A549 (cell line): ENCODE results near the gene NSMCE1. TPM values are rescaled to one million over a fixed set of nuclear protein-coding genes. Genes with fewer than 3 reads are reported as not detected.

Experiments
- ATAC-seq, 2 experiments: fragments of 200-7000 bp in 1 of 2; fragments of >200 bp in 1 of 2; cut with Nextera tagmentation in 1 of 2; cut with Tn5 transposase in 1 of 2; 3 replicates each; pipeline versions ENCODE4 v1.8.0 to v1.9.1; 2018 to 2020; ENCODE audit warnings: mild to moderate bottlenecking in 1 of 2, moderate library complexity in 1 of 2
- CTCF ChIA-PET: fragments of 300-600 bp; sonication (Branson Sonifier 250); formaldehyde crosslinking; extraction: SDS; loops from one replicate; lab custom pipeline; 2021; ENCODE audit warnings: antibody characterized with exemption, inconsistent platforms; lab: Yijun Ruan, JAX
- POLR2A ChIA-PET: fragments of 350-600 bp; formaldehyde crosslinking; extraction: SDS; loops from one replicate; lab custom pipeline; 2021; ENCODE audit warnings: antibody characterized with exemption, inconsistent platforms; lab: Yijun Ruan, JAX
- DNase-seq, 2 experiments: peaks; one replicate each; pipeline versions ENCODE4 v3.0.0 to v3.0.0-alpha.2; 2011 to 2016; ENCODE audit warnings: low read depth in 1 of 2, low spot score in 1 of 2
- FAIRE-seq: peaks from 2 replicates; lab custom pipeline; 2011; peaks lifted over from hg19 to GRCh38; lab: Jason Lieb, UNC
- H3K27ac ChIP-seq, 2 experiments: fragments of >200 bp; sonication (Bioruptor Twin); formaldehyde crosslinking; 3 replicates each; pipeline ENCODE4 v1.5.1; 2016 to 2017
- H3K4me1 ChIP-seq: fragments of >200 bp; sonication (Bioruptor Twin); formaldehyde crosslinking; 3 replicates; pipeline ENCODE4 v1.6.1; 2016
- H3K4me2 ChIP-seq: fragments of >200 bp; sonication (Bioruptor Twin); formaldehyde crosslinking; 3 replicates; pipeline ENCODE4 v1.6.1; 2016
- H3K4me3 ChIP-seq: fragments of >200 bp; sonication (Bioruptor Twin); formaldehyde crosslinking; 3 replicates; pipeline ENCODE4 v1.5.1; 2016
- H3K9me3 ChIP-seq: fragments of >200 bp; sonication (Bioruptor Twin); formaldehyde crosslinking; 3 replicates; pipeline ENCODE4 v1.6.1; 2016
- BHLHE40 ChIP-seq: IDR thresholded peaks from 2 replicates; pipeline ENCODE4 v1.6.1; 2012; ENCODE audit warnings: low read depth, low read length, inconsistent platforms
- CBX2 ChIP-seq: fragments of 200-600 bp; sonication (generic); IDR thresholded peaks from 2 replicates; pipeline ENCODE4 v1.6.1; 2016; ENCODE audit warnings: low read depth, mild to moderate bottlenecking, borderline replicate concordance
- CBX8 ChIP-seq: fragments of 200-600 bp; sonication (generic); IDR thresholded peaks from 2 replicates; pipeline ENCODE4 v1.6.1; 2016
- CHD2 ChIP-seq: fragments of 150-350 bp; IDR thresholded peaks from 2 replicates; pipeline ENCODE4 v1.6.1; 2014; ENCODE audit warnings: low read length; ENCODE audit not compliant: partially characterized antibody
- EHMT2 ChIP-seq: fragments of 200-600 bp; sonication (generic); IDR thresholded peaks from 2 replicates; pipeline ENCODE4 v1.6.1; 2016; ENCODE audit warnings: antibody characterized with exemption, low read depth, mild to moderate bottlenecking, moderate library complexity
- EP300 ChIP-seq, 2 experiments: fragments of >200 bp; sonication (Bioruptor Twin); formaldehyde crosslinking; IDR thresholded peaks; 2 replicates in 1 of 2; 3 replicates in 1 of 2; pipeline ENCODE4 v1.6.1; 2016 to 2017
- ESRRA ChIP-seq: fragments of 150-350 bp; IDR thresholded peaks from 2 replicates; pipeline ENCODE4 v1.6.1; 2014; ENCODE audit warnings: mild to moderate bottlenecking, low read length, borderline replicate concordance
- FOSL2 ChIP-seq, 2 experiments: fragments of 450-650 bp in 1 of 2; fragments of >200 bp in 1 of 2; sonication (Bioruptor Twin) in 1 of 2; formaldehyde crosslinking; IDR thresholded peaks; 2 replicates each; pipeline versions ENCODE4 v1.5.0 to v1.6.1; 2016 to 2020; ENCODE audit warnings: mild to moderate bottlenecking in 1 of 2, moderate library complexity in 1 of 2
- HEYL ChIP-seq: fragments of 250-450 bp; sonication (Bioruptor Pico); IDR thresholded peaks from 2 replicates; pipeline ENCODE4 v1.8.0; 2021; ENCODE audit warnings: mild to moderate bottlenecking, moderate library complexity
- HOXA7 ChIP-seq: fragments of 250-450 bp; sonication (Bioruptor Pico); IDR thresholded peaks from 2 replicates; pipeline ENCODE4 v1.5.0; 2020; ENCODE audit warnings: mild to moderate bottlenecking, moderate library complexity
- HOXB13 ChIP-seq: fragments of 250-450 bp; sonication (Bioruptor Pico); IDR thresholded peaks from 2 replicates; pipeline ENCODE4 v1.5.0; 2020; ENCODE audit warnings: low read depth, mild to moderate bottlenecking, moderate library complexity
- JUN ChIP-seq, 2 experiments: fragments of >200 bp; sonication (Bioruptor Twin); formaldehyde crosslinking; IDR thresholded peaks; 2 replicates in 1 of 2; 3 replicates in 1 of 2; pipeline ENCODE4 v1.6.1; 2016 to 2017
- MYC ChIP-seq: IDR thresholded peaks from 2 replicates; pipeline ENCODE4 v1.6.1; 2012; ENCODE audit warnings: mild to moderate bottlenecking, inconsistent platforms, low read length, improper control_type of control experiment, borderline replicate concordance
- NPAS2 ChIP-seq: fragments of 250-450 bp; sonication (Bioruptor Pico); IDR thresholded peaks from 2 replicates; pipeline ENCODE4 v1.8.0; 2022; ENCODE audit warnings: mild to moderate bottlenecking, moderate library complexity, borderline replicate concordance
- PHF8 ChIP-seq: fragments of 200-600 bp; sonication (generic); IDR thresholded peaks from 2 replicates; pipeline ENCODE4 v1.6.1; 2016; ENCODE audit warnings: low read depth, mild to moderate bottlenecking, antibody characterized with exemption, moderate library complexity, borderline replicate concordance
- POLR2AphosphoS2 ChIP-seq: conservative IDR thresholded peaks from 2 replicates; pipeline ENCODE4 v1.6.1; 2012; ENCODE audit warnings: low read length, improper control_type of control experiment, inconsistent platforms
- RAD21 ChIP-seq, 2 experiments: fragments of >200 bp in 1 of 2; sonication (Bioruptor Twin) in 1 of 2; formaldehyde crosslinking in 1 of 2; IDR thresholded peaks in 1 of 2; conservative IDR thresholded peaks in 1 of 2; 2 replicates in 1 of 2; 3 replicates in 1 of 2; pipeline ENCODE4 v1.6.1; 2012 to 2018; ENCODE audit warnings: inconsistent platforms in 1 of 2
- RARB ChIP-seq: fragments of 250-450 bp; sonication (Bioruptor Pico); IDR thresholded peaks from 2 replicates; pipeline ENCODE4 v1.8.0; 2021; ENCODE audit warnings: mild to moderate bottlenecking, moderate library complexity
- RCOR1 ChIP-seq: fragments of 150-350 bp; IDR thresholded peaks from 2 replicates; pipeline ENCODE4 v1.6.1; 2014; ENCODE audit warnings: antibody characterized with exemption, low read length, low read depth
- SREBF2 ChIP-seq: fragments of 450-650 bp; IDR thresholded peaks from 2 replicates; pipeline ENCODE4 v1.6.1; 2014; ENCODE audit warnings: mild to moderate bottlenecking, moderate library complexity
- ZC3H11A ChIP-seq: fragments of 450-650 bp; IDR thresholded peaks from 2 replicates; pipeline ENCODE4 v1.6.1; 2014; ENCODE audit warnings: antibody characterized with exemption, mild to moderate bottlenecking
- ZFP36 ChIP-seq: fragments of 450-650 bp; IDR thresholded peaks from 2 replicates; pipeline ENCODE4 v1.6.1; 2014; ENCODE audit warnings: borderline replicate concordance; ENCODE audit not compliant: partially characterized antibody
- ZNF302 ChIP-seq: fragments of 250-450 bp; sonication (Bioruptor Pico); IDR thresholded peaks from 2 replicates; pipeline ENCODE4 v1.9.0; 2021; ENCODE audit warnings: inconsistent platforms, mild to moderate bottlenecking, moderate library complexity
- WGBS: methylation state at CpG from one replicate; pipeline ENCODE4 v1.1.6; 2017; ENCODE audit errors: missing lambda C conversion rate; 5-methylcytosine and 5-hydroxymethylcytosine counted together
- polyA plus RNA-seq, 4 experiments: library from polyadenylated mRNA; depleted of rRNA in 3 of 4; stranded (reverse); fragments of >200 nt; fragmentation: RNase III in 1 of 4; extraction: RNeasy Plus Mini Kit Qiagen cat#74134 plus additional on column Dnase treatment in 1 of 4; gene quantifications; 2 replicates in 3 of 4; 3 replicates in 1 of 4; pipeline ENCODE4 v1.2.3, GENCODE V29; 2011 to 2017
- TF ChIP-seq, protein P1 (sequence below): fragments of 250-450 bp; sonication (Bioruptor Pico); IDR thresholded peaks from 2 replicates; pipeline ENCODE4 v1.5.0; 2020; ENCODE audit warnings: low read depth, mild to moderate bottlenecking, moderate library complexity
- TF ChIP-seq, protein P2 (sequence below): fragments of >200 bp; sonication (Bioruptor Twin); formaldehyde crosslinking; IDR thresholded peaks from 2 replicates; pipeline ENCODE4 v1.6.1; 2016
- TF ChIP-seq, protein P3 (sequence below): fragments of 250-450 bp; sonication (Bioruptor Pico); IDR thresholded peaks from 2 replicates; pipeline ENCODE4 v1.5.0; 2021; ENCODE audit warnings: mild to moderate bottlenecking, moderate library complexity, borderline replicate concordance
- TF ChIP-seq, protein P4 (sequence below): IDR thresholded peaks from 2 replicates; pipeline ENCODE4 v1.6.1; 2012
- TF ChIP-seq, protein P5 (sequence below): fragments of >200 bp; sonication (Bioruptor Twin); formaldehyde crosslinking; IDR thresholded peaks from 3 replicates; pipeline ENCODE4 v1.6.1; 2016
- TF ChIP-seq, protein P6 (sequence below): IDR thresholded peaks from 2 replicates; pipeline ENCODE4 v1.6.1; 2012; ENCODE audit warnings: low read depth, borderline replicate concordance

Gene NSMCE1
- polyA plus RNA-seq, 2 of the 4 experiments (the other 2 are of a cell fraction): 32.0 to 59.9 TPM

DNA sequence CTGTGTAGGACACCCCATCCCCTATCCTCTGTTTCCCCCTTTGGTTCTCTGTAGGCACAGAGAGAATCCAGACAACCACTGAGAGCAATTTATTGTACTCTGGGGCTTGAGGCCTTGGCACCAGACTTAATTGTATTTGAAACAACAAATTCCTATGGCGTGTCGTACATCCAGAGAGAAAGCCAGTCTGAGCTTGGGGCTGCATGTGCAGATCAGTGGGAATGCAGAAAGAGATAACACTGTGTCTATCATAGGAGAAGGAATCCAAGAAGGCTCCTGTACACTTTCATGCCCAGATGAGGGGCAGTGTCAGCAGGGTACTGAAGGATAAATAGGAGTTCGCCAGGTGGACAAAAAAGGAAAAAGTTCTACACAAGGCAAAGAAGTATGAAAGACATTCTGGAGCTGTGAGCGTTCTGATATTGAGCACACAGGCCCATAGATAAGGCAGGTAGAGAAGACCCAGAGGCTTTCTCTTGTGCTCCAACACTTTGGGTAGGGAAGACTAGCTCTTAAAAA lies 23.2 kb upstream of the NSMCE1 start:
- CTCF ChIA-PET: no interaction called here
- Histone ChIP-seq H3K9me3 (no peaks in the 10 kb centered on the region), H3K4me3 (no peak overlapping the region), H3K4me1 (peaks cover 4% of the 10 kb centered on the region), H3K4me2 (no peak overlapping the region), H3K27ac (no peak overlapping the region)
- POLR2A ChIA-PET: no interaction called here
- FAIRE-seq (no peak), DNase-seq (no peak), ATAC-seq (no peak)
- WGBS: 89% methylated on average over 4 of the region's 4 CpGs
- TF ChIP-seq EHMT2 (no peak), HOXA7 (CRISPR knock-in tag) (no peak), HOXB13 (CRISPR knock-in tag) (no peak), ZNF302 (no peak), CBX2 (no peak), CBX8 (no peak), FOSL2 (IDR thresholded peaks at IDR 0.05) (no peak), FOSL2 (CRISPR knock-in tag; IDR thresholded peaks at IDR 0.05) (no peak), SREBF2 (no peak), JUN (IDR thresholded peaks at IDR 0.05) (no peak), MYC (no peak), ESRRA (no peak), BHLHE40 (no peak), NPAS2 (CRISPR knock-in tag) (no peak), RAD21 (conservative IDR thresholded peaks at IDR 0.05 in 1 of 2, IDR thresholded peaks at IDR 0.05 in 1 of 2) (no peak), EP300 (IDR thresholded peaks at IDR 0.05) (no peak), ZC3H11A (no peak)
- TF ChIP-seq, protein P1, sequence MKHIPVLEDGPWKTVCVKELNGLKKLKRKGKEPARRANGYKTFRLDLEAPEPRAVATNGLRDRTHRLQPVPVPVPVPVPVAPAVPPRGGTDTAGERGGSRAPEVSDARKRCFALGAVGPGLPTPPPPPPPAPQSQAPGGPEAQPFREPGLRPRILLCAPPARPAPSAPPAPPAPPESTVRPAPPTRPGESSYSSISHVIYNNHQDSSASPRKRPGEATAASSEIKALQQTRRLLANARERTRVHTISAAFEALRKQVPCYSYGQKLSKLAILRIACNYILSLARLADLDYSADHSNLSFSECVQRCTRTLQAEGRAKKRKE (CRISPR knock-in tag): no peak
- TF ChIP-seq, protein P2, sequence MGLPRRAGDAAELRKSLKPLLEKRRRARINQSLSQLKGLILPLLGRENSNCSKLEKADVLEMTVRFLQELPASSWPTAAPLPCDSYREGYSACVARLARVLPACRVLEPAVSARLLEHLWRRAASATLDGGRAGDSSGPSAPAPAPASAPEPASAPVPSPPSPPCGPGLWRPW: no peak
- TF ChIP-seq, protein P3, sequence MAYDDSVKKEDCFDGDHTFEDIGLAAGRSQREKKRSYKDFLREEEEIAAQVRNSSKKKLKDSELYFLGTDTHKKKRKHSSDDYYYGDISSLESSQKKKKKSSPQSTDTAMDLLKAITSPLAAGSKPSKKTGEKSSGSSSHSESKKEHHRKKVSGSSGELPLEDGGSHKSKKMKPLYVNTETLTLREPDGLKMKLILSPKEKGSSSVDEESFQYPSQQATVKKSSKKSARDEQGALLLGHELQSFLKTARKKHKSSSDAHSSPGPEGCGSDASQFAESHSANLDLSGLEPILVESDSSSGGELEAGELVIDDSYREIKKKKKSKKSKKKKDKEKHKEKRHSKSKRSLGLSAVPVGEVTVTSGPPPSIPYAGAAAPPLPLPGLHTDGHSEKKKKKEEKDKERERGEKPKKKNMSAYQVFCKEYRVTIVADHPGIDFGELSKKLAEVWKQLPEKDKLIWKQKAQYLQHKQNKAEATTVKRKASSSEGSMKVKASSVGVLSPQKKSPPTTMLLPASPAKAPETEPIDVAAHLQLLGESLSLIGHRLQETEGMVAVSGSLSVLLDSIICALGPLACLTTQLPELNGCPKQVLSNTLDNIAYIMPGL: no peak
- TF ChIP-seq, protein P4, sequence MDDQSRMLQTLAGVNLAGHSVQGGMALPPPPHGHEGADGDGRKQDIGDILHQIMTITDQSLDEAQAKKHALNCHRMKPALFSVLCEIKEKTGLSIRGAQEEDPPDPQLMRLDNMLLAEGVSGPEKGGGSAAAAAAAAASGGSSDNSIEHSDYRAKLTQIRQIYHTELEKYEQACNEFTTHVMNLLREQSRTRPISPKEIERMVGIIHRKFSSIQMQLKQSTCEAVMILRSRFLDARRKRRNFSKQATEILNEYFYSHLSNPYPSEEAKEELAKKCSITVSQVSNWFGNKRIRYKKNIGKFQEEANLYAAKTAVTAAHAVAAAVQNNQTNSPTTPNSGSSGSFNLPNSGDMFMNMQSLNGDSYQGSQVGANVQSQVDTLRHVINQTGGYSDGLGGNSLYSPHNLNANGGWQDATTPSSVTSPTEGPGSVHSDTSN: no peak

DNA sequence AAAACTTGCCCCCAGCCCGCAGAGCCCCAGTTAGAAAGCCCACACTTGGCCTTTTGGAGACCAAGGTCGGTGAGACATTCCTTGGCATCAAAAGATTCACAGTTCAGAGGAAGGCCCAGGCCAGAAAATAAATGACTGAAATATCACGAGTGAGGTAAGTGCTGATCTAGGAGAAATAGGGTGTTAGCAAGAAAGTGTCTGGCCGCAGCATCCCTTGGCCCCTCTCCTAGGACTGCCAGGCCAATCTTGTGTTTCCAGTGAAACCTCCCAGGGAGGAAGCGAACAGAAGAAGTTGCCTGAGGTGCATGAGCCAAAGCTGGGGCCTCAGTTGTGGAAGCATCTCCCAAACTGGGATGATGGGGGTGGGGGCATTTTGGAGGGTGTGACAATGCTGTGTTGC lies 22.5 kb upstream of the NSMCE1 start:
- 75% methylated on average over 5 of the region's 5 CpGs for WGBS
- ChIA-PET POLR2A (no interaction called here), CTCF (interaction anchor here (1.3 kb wide), 1 partner anchor 8 kb away, joined by 3 read pairs; no protein-coding TSS in a partner anchor)
- FAIRE-seq: no peak
- DNase-seq: no peak
- no peak for ATAC-seq
- H3K27ac ChIP-seq: no peak overlapping the region
- peaks cover 10% of the 10 kb centered on the region for H3K4me1 ChIP-seq
- no peak overlapping the region for H3K4me3 ChIP-seq
- no peaks in the 10 kb centered on the region for H3K9me3 ChIP-seq
- H3K4me2 ChIP-seq: no peak overlapping the region
- TF ChIP-seq, protein P1 (CRISPR knock-in tag): no peak
- TF ChIP-seq PHF8 (no peak), ZC3H11A (no peak), POLR2AphosphoS2 (no peak), CHD2 (no peak), CBX2 (no peak), RCOR1 (no peak), RARB (no peak), ZFP36 (no peak), HEYL (CRISPR knock-in tag) (no peak), RAD21 (conservative IDR thresholded peaks at IDR 0.05 in 1 of 2, IDR thresholded peaks at IDR 0.05 in 1 of 2) (no peak)
- TF ChIP-seq, protein P5, sequence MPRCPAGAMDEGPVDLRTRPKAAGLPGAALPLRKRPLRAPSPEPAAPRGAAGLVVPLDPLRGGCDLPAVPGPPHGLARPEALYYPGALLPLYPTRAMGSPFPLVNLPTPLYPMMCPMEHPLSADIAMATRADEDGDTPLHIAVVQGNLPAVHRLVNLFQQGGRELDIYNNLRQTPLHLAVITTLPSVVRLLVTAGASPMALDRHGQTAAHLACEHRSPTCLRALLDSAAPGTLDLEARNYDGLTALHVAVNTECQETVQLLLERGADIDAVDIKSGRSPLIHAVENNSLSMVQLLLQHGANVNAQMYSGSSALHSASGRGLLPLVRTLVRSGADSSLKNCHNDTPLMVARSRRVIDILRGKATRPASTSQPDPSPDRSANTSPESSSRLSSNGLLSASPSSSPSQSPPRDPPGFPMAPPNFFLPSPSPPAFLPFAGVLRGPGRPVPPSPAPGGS: no peak
- TF ChIP-seq, protein P6, sequence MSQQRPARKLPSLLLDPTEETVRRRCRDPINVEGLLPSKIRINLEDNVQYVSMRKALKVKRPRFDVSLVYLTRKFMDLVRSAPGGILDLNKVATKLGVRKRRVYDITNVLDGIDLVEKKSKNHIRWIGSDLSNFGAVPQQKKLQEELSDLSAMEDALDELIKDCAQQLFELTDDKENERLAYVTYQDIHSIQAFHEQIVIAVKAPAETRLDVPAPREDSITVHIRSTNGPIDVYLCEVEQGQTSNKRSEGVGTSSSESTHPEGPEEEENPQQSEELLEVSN: no peak
